ENCODE results near the gene XRCC3. TPM values are rescaled to one million over a fixed set of nuclear protein-coding genes. Genes with fewer than 3 reads are reported as not detected.

Gene XRCC3
- total RNA-seq, 1 donor from 2014 or later, result 11.3 TPM

DNA sequence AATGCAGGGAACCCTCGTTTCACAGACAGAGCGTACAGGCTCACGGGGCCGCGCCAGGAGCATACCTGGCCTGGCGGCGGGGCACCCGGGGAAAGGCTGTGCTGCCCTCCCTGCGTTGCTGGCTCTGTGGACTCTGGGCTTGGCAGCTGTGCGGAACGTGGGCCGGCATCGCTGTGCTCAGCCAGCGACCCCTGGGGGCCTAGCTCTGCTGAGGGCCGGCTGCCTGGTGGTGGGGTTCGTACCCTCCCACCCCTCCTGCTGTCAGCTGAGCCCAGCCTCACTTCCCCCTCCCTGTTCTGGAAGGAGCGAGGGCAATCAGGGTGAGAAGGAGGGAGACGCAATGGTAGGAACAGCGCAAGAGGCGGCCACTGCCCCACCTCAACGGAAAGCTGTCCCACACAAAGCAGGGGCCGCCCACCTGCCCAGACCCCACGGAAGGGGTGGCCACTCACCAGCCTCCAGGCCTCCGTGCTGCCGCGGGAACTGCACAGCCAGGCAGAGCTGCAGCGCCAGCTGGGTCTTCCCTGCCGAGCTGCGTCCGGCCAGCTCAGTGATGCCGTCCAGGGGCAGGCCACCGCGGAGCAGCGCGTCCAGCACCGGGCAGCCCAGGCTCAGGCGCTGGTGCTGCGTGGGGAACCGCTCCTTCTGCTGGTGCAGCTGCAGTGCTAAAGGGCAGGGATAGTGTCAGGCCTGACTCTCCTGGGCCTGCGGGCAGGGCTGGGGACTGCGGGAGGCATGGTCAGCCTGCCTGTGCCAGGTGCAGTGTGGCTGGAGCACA is 8.5 kb downstream of the XRCC3 start:
- no peak for ATAC-seq

DNA sequence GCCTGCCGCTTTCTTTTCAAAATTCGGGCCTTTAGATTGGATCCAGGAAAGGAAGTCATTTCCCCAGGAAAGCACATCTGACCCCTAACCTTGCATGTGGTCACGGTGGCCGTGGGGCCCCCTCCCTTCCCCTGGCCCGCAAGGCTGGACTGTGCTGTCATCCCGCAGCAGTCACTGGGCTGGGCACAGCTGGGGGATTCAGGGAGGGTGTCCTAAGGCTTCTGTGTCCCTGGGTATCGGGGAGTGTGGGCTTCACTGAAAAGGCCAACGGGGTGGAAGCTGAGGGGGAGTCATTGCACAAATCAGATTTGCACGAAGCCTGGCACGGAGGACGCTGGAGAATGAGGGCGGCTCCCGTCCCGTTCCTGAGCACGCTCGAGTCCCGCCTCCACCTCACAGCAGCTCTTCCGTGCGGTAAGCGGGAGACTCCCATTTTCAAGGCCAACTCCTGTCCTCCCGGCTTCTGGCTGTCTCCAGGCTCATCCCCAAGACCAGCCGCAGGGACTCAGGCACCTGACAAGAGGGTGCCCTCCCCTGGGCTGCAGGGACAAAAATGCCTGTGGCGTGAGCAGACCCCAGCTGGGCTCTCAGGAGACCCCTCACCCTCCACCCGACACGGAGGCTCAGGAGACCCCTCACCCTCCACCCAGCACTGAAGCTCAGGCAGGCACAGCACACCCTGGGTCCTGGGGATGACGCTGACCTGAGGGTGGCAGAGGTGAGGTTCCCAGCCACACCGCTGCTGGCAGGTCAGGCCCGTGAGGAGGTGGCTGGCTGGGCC is 9.6 kb downstream of the XRCC3 start:
- ATAC-seq, result peak; percentile 1

DNA sequence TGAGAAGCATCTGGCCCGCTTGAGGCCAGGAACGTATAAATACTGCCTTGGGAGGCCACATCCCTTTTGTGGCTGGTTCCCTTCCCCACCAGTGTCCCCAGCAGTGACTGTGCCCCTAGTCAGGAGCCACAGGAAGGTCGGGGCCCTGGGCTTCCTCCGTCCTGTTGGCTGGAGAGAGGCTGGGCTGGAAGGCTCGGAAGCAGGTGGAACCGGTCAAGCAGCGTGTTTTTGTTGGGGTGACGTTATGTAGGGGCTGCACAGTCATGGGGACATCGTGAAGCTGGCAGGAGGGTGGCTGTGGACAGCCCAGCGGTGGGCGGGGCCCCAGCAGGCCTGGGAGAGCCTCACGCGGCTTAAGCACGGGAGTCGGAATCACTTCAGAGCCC is 10.1 kb downstream of the XRCC3 start:
- ATAC-seq, result peak; percentile 36

DNA sequence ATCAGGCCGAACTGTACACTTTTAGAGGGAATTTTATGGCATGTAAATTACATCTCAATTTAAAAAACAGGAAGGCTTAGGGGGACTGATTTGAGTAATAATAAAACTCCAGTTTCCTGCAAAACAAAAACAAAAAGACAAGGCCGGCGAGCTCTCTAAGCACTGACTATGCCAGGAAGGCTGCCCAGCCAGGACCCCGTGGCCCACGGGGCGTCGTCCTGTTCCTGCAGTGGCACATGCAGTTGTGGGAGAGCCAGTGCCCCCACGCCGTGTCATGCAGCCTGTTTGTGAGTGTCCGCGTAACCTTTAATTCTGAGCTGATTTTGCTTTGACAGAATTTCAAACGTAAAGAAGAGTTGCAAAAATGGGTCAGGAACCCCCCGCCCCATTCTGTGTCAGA is 10.5 kb downstream of the XRCC3 start:
- no peak for ATAC-seq

DNA sequence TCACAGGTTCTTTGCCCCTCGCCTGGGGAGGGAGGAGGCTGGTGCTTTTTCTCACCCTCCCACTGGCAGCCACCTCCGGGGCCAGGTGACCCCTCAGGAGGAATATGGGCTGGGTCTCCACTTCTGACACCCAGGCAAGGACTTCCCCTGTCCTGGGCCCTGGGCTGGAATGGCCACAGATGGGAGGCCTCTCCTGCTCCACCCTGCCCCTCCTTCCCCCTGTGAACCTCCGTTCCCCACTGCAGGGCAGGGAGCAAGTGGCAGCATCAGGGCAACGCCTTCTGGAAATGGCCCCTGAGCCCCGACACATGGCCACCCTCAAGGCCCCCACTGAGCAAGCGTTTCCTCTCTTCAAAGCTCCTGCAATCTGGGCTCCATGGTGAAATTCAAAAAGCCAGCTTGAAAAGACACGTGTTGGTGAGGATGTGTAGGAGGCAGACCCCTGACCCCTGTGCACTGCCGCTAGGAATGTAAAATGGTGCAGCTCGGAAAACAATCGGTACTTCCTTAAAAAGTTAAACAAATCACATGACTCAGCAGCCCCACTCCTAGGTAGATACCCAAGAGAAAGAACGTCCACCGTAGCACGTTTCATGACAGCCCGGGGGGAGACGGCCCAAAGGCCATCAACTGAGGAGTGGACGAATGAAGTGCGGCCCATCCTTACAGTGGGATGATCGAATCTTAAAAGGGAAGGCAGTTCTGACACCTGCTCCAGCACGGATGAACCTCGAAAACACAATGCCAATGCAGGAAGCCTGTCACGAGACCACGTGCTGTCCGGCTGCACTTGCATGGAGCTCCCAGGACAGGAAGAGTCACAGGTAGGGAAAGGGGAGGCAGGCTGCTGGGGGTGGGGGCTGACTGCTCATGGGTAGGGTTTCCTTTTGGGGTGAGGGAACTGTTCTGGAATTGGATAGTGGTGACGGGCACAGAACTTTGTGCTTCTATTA is 11.5 kb downstream of the XRCC3 start:
- no peak for ATAC-seq

DNA sequence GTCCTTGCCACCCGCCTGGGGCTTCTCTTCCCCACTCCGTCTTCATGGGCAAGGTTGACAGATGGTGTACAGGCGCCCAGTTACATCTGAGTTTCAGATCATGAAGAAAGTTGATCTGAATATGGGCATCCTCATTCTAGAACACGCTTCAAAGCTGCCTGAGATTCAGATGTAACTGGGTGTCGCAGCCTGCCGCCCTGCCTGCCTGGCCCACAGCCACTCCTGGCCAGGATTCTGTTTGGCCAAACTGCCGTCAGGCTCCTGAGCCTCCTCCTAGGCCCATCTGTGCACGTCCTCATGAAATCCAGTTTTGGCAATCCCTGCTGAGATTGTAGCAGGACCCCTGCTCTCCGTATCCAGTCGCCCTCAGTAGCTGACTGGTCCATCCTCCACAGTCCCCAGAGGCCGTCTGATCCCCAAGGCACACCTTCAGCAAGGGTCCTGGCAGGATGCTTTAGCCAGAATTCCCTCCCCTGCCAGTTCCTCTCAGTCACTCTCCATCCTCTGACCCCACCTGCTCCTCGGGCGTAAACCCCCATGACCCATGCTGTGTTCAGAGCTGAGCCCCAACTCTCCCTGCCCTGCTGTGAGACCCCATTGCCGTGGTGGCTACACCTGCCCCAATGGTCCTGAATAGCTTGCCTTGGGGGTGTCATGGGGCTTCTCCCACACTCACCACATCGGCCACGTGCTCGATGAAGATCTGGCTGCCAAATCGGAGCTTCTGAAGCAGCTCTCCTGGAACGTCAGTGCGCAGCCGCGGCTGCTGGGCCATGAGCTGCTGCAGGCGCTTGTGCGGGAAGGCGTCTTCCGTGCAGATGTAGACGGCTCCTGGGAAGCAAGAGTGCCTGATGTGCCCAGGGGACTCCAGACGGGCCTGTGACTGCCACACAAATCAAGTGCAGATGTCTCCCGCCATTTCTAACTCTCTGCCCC is 12.5 kb downstream of the XRCC3 start:
- no peak for ATAC-seq

DNA sequence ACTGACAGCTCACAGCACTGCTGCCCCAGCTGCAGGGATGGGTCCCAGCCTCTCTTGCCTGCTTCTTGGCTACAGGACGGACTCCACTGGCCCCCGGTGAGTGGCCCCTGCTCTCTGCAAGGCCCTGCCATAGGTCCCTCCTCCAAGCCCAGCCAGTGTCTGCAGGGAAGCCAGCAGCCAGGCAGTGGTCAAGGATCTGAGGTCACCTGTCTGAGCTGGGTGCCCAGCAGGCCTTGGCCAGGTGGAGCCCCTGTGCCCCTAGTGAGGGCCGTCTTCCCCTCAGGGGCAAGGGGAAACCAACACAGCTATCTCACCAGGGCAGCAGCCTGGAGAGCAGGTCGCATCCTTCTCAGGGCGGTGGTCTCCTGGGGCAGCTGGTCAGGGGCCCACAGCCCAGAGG is 13.2 kb downstream of the XRCC3 start:
- ATAC-seq, result no peak

DNA sequence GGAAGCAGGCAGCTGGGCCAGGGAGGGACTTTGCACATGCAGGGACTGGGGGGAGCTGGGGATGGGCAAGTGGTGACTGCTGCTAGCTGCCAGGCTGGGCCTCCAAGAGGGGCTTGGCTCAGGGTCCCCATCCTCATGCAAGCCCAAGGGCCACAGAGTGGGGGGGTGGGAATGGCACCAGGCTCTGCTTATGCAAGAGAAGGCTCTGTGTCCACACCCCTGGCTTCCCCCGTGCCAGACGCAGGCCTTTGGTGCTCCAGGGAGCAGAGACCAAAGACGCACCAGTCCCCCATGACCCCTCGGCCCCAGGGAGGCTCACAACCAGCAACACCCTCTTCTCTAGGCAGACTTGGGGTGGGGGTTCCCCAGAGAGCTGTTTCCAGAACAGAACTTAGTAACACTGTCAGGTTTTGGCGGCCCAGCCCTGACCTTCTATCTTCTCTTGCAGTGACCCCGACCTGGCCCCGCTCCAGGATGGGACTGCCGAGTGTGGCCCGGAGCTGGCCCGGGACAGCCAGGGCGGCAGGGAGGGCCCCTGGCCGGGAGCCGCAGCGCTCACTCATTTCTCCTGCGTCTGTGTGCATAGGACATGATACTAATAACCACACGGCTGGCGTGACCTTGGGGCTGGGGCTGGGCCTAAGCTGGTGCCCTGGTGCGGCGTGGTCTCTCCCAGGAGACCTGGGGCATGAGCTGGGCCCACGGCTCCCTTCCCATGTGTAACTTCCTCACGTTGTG is 14.3 kb downstream of the XRCC3 start:
- ATAC-seq, result no peak

DNA sequence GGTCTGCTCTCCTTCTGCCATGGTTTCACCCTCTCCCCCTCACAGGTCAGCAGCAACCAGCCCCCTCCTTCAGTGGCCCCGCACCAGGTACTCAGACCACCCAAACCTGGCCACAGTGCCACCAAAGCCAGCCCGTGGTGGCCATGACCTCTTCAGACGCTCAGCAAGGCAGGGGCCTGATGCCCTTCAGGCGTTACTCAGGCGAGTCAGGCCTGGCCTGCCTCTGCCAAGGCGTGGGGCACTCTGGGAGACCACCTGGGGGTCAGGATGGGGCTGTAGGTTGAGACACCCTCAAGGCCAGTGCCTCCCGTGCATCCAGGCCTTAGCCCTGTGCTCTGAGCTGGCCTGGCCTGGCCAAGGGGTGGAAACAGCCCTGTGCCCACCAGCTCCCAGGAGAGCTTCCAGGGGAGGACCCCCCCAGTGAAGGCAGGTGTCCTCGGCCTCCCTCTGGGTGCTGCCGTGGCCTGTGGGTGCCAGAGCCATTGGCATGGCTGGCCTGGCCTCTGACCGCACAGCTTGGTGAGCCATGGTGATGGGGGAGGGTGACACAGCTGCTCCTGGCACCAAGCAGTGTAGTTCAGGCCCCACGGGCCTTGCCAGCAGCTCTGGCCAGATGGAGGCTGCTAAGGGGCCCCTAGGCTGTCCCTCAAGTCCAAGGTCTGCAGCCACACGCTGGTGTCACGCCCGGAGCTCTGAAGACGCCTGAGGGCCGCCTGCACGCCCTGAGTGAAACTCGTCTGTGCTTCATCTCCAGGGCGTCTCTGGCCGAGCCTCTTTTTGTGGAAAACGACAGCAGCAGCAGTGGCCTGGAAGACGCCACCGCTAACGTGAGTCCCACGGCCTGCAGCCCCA is 15.1 kb downstream of the XRCC3 start:
- ATAC-seq, result no peak

DNA sequence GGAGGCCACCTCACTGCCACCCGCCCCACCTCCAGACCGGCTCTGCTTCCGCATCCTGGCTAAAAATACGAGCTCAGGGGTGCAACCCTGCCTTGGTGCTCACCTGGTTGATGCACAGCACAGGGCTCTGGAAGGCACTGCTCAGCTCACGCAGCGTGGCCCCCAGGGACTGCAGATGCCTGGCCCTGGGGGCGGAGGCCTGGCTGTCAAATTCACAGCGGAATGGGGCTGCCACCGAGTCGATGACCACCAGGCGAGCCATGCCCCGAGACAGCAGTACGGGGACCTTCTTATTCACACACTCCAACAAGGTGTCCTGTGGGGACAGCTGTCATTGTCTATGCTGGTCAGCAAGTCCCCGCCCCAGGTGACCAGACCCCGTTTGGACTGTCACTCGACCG is 16.0 kb downstream of the XRCC3 start:
- ATAC-seq, result no peak

DNA sequence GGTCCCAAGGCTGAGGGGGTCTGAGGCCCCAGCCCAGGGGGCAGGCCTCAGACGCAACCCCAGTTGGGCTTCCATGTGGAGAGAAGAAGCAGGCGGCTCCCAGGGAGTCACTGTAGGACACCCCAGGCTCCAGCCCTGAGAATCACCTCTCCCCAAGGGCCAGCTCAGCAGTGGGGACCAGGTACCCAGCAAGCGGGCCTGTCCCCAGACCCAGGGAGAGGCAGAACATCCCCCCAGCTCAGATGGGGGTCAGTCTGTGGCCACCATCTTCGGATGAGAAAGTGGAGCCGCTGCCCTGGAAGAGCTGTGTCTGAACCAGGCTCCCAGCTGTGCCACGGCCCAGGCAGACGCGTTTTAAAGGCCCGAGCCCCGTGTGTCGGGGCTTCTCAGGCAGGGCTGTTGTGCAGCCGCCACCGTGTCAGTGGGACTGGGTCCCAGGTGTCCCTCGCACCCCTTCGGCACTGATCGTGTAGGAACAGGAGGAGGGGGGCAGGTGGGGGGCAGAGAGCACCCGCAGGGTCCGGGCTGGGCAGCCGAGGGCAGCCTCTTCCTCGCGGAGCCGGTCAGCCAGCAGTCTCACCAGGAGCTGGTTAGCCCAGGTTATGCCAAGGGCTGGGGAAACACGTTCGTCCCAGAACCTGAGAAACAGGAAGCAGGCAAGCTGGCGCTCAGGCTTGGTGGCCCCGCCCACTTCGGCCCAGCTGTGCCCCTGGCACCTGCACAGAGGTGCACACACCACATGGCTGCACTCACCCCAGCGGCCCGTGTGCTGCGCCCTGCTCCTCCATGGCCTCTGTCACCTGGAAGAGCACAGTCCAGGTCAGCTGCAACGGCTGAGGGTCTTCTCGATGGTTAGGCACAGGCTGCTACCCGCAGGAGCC is 16.6 kb downstream of the XRCC3 start:
- peak; percentile 89 for ATAC-seq

DNA sequence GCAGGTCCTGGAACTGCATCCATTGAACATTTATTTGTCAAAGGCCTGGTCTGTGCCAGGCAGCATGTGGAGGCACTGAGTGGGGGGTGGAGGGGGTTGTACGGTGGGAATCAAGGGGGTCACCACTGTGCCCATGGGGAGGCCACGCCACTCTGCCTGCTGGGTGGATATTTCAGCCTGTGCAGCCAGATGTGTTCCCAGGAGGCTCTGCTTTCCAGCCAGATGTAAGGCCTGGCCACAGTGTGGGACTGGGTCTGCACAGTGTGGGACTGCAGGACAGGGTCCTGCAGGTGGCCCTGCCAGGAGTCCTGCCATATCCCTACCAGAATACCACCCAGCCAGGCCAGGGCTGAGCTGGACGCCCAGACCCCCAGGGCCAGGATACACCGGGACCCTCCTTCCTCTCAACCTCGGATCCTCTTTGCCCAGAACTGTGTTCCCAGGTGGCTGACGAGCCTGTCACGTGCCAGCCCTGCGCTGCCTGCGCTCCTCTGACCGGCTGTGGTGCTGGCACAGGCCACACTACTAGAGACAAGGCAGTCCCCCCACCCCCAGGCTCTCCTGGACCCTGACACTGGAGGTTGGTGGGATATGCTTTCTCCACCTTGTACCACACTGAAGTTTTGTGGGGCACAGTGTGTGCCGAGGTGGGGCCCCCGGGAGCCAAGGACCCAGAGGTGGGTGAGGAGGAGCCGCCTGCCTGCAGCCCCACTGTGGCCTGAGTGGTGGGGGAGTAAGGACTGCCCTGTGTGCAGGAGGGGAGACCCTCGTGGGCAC is 17.5 kb downstream of the XRCC3 start:
- ATAC-seq, result no peak

DNA sequence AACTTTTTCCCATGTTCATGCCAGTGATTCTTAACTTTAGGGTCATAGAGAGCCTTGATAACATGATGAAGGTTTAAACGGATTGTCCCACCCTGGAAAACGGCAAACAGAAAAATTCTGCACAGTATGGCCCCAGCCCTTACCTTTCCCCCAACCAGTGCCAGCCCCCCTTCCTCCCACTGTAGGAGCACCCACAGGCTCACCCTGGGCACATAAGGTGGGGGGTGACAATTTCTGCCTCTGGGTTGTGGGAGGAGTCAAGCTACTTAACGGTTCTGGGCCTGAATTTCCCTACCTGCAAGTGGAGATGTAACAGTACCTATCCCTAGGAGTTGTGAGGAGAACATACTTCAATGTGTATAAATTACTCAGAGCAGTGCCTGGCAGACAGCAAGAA is 18.0 kb downstream of the XRCC3 start:
- no peak for ATAC-seq

DNA sequence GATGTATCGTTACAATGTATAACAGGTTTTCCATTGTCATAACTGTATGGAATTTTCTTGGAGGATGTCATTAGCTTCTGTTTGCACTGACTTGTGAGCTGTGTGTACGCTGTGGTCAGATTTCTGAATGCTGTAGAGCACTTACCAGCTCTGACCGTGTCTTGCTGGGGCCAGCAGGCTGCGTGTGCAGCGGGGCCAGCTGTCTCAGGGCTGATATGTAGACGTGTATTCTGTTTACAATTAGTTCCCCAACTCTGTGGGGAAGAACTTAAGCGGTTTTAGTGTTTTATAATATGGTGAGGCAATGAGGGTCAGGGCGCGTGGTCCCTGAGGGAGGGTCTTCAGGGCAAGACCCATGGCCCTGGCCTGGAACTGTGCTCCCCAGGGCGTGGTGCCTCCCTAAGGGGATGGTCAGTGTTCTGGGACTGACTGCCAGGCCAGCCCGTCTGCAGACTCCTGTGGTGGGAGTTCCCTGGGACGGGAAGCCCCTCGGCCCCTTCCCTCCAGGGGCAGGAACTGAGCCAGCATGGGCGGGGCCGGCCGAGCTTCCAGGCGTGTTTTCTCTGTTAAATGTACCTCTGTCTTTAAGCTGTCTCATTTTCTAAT is 18.7 kb downstream of the XRCC3 start:
- ATAC-seq, result no peak

DNA sequence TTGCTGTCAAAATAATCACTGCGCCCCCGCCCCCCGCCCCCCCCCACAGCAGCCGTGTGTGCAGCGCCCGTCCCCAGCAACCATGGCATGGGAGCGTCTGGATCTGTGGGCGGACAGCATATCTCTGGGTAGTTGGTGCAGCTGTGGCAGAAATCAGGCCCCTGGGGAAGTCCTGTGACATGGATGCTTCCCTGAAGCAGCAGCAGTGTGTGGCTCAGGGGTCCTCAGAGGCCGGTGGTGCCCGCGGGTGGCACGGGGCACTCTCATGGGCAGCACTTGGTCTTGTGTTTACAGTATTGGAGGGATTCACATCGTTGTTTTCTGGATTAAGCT is 19.2 kb downstream of the XRCC3 start:
- ATAC-seq, result no peak

DNA sequence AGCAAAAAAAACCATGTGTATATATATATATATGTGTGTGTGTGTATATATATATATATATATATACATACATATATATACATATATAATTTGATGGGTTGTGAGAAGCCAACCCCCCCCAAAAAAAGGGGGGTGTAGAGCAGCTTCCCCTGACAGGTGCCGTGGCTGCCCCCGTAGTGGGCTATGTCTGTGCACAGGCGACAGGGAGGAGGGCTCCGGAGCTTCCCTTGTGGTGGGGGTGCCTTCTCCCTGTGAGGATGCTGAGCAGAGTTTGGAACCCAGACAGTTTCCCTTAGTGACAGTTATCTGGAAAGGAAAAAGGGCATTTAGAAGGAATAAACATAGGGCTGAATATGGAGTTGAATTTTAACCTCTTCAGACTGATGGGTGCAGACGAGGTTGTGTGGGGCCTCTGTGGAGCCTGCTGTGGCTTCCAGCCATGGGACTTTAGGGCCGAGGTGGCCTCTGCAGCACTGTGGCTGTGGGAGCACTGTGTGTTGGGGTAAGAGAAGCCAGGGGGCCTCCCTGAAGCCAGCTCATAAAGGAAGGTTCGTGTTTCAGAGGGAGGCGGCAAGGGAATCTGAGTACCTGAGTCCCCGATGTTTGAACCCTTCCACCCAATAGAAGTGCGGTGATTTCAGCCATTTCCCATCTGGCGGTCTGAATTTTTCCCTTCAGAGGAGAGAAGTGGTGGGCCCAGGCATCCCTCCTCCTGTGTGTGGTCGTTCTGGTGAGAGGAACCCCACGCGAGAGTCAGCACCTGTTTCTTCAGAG is 19.8 kb downstream of the XRCC3 start:
- ATAC-seq, result no peak

DNA sequence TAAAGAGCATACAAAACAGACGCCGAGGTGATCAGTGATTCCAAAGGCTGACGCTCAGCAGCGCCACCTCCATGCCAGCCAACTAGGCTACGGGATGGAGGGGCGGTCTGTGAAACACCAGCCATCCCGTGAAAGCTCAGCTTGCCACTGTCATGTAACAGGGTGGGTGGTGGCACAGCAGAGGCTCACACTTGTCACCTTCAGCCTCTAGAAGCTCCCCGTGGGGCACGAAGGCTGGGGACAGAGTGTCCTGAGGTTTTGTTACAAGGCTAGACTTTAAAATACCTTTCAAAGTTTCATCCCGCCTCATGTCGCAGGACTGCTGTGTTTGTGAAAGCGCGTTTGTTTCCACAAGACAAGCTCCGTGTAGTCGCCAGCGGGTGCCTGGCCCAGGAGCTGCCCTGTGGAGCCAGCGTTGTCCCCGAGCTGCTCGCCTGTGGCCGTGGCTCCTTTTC is 20.7 kb downstream of the XRCC3 start:
- no peak for ATAC-seq
